IPS DF 19.7 (cell line): ENCODE results near the gene TRMU.
"Not testable (repeated sequence)": the region's sequence is repeated elsewhere in the genome, so short reads cannot be mapped to it uniquely, and the experiment has no call there.

Experiments
- DNase-seq: peaks from one replicate; pipeline ENCODE4 v3.0.0-alpha.2; 2013; ENCODE audit warnings: low read depth, low spot score

TRMU gene

DNA sequence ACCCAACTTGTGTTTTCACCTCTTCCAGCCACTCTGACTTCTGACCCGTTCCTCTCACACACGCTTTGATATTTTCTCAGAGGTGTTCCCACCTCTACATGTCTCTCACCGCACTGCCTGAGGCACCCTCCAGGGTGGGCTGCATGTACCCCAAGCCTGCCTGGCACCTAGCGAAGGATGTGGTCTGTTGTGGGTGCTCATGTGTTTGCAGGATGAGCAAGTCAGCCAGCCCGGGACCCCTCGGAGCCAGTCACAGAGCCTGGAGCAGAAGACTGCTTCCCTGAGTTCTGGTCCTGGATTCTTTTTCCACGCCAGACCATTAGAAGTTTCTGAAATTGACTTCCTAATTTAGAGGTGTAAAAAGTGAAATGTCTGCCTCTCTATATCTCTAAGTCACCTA, 35.0 kb upstream of the TRMU start:
- no peak for DNase-seq

DNA sequence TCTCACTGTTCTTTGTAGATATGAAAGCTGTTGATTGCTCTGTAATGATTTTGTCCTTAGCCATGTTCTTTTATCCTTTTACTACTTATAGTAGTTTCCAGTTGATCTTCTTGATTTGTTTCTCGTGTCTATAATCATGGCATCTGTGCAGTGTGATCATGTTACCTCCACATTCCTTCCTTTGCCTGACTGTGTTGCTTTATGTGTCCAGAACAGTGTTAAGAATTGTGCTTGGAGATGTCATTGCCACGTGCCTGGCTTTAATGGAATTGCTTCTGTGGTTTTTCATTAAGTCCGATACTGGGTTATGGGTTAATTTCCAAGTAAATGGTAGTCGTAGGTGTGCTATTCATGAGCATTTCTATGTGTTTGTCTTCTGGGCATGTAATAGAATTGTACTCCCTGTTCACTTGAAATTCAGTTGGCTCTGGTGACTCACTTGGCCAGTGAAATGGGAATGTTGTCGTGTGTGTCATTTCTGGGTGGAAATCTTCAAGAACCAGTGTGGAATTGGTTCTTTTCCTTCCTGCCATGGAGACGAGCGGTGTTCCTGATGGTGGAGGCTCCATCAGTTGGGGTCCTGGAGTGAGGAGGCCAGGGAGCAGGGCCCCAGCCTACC, 32.1 kb upstream of the TRMU start:
- DNase-seq, result no peak

DNA sequence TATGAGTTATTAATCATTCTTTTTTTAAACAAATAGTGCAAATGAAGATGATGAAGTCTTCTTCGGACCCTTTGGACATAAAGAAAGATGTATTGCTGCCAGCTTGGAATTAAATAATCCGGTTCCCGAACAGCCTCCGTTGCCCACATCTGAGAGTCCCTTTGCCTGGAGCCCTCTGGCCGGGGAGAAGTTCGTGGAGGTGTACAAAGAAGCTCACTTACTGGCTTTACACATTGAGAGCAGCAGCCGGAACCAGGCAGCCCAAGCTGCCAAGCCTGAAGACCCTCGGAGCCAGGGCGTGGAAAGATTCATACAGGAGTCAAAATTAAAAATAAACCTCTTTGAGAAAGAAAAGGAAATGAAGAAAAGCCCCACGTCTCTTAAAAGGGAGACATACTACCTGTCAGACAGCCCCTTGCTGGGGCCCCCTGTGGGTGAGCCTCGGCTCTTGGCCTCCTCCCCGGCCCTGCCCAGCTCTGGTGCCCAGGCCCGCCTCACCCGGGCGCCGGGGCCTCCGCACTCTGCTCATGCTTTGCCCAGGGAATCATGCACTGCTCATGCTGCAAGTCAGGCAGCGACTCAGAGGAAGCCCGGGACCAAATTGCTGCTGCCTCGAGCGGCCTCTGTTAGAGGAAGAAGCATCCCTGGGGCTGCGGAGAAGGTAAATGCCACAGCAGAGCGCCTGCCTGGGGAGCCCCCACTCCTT, 27.1 kb upstream of the TRMU start:
- DNase-seq, result no peak

DNA sequence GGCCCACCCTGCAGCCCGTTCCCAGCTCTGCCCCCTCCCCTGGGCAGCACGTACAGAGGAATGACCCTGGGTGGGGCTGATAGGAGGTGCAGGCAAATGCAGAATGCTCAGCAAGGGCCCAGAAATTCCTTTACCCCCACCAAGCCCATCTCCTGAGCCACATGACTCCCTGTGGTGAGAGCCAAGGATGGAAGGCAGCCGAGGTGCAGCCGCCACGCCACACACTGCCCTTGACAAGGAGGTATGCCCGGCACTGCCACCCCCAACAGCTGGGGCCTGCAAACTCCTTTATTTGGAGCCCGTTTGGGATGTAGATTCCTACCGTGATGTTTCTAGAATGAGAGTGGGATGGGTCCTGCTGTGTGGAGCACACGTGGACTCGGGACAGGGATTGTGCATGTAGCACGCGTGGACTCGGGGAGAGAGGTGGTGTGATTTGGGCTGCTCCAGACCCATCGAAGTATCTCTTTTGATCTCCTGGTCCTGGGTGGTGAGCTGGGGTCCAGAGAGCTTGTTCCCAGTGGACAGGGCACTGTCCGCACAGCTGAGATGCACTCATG, 25.9 kb upstream of the TRMU start:
- no peak for DNase-seq

DNA sequence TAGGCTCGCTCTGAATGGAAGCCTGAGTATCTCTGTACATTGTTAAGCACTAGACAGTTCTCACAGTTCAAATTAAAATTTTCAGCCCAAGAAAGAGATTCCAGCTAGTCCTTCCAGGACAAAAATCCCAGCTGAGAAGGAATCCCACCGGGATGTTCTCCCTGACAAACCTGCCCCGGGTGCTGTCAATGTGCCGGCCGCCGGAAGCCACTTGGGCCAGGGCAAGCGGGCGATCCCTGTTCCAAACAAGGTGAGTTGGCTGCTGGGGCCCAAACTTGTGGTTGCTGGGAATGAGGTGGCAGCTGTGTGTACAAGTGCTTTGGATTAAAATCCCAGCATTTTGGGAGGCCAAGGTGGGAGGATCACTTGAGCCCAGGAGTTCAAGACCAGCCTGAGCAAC, 23.5 kb upstream of the TRMU start:
- DNase-seq, result no peak

DNA sequence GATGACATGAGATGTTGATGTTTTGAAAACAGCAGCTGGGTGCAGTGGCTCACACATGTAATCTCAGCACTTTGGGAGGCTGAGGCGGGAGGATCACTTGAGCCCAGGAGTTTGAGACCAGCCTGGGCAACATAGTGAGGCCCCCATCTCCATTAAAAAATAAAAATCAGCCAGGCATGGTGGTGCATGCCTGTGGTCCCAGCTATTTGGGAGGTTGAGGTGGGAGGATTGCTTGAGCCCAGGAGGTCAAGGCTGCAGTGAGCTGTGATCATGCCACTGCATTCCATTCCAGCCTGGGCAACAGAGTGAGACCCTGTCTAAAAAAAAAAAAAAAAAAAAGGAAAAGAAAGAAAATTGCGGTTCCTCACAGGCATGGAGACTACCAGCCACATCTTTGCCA, 22.7 kb upstream of the TRMU start:
- not testable (repeated sequence) for DNase-seq

DNA sequence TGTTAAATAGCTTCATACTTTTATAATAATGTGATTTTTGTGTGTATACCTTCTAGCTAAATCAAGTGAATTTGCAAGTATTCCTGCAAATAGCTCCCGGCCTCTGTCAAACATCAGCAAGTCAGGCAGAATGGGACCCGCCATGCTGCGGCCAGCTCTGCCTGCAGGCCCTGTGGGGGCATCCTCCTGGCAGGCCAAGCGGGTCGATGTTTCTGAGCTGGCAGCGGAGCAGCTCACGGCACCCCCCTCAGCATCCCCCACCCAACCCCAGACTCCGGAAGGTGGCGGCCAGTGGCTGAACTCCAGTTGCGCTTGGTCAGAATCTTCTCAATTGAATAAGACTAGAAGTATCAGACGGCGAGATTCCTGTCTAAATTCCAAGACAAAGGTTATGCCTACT, 19.5 kb upstream of the TRMU start:
- DNase-seq, result no peak

DNA sequence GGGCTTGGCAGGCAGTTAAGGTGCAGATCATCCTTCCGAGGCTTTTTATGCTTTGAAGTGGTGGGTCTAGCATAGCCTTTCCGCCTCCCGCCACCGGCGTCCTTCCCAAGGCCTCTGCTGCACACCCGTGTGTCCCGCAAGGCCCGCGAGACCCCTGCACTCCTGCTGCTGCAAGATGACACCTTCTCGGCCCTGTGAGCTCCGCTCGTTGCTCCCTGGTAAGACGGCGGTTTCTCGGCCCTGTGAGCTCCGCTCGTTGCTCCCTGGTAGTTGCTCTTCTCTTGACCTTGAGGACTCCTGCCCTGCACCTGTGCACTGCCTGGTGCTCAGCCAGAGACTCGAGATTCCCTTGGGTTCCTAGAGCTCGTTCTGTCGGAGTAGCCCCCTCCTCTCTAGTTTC, 17.9 kb upstream of the TRMU start:
- no peak for DNase-seq

DNA sequence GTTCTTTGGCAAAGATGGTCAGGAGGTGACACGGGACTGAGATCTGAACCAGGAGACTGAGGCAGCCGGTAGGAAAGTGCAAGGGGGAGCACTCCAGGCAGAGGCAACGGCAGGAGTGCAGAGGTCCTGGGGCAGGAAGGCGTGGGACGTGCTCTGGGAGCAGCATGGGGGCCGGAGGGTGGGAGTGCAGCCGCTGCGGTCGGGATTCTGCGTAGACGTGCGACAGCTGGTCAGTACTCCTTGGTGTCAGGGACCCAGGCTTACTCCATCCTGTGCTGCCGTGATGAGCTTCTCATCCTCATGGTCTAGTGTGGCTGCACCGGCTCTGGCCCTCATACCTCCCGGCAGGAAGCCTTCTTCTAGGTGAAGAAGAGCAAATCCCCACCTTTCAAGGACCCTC, 16.9 kb upstream of the TRMU start:
- DNase-seq, result no peak

DNA sequence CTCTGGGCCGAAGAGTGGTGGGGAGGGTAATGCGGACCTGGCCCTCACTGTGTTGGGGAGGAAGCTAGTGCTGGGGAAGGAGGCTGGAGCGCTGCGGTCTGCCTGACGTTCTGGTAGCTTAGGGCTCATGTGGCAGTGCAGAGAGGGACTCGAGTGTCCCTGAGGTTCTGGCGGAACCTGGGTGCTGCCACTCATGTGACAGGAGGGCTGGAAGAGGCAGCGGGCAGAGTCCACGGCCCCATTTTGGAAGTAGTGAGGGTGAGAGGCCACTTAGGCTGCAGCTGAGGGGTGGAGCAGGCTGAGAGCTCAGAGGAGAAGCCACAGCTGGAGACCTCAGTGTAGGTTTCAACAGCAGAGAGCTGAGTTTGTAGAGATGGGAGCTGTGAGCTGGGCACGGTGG, 16.2 kb upstream of the TRMU start:
- DNase-seq, result no peak

DNA sequence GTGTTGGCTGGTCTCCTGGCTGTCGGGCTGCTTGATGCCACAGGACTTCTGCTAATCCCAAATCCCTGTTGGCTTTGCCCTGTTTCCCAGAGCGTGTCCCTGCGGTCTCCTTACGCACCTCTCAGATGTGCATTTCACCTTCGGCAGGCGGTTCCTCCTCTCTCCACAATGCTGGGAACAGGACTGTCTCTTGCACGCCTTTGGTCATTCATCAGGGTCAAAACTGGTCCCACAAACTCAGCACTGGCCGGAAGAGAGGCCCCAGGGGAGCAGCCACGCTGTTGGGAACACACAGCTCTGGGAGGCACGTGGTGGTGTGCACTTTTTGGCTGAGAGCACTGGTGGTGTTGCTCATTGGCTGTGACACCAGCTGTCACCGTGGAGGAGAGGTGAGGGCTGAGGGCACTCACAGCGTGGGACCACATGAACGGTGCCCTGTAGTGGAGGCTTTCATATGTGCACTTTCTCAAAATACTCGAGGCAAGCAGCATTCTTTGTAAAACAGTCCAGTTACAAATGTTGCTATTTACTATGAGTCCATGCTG, 15.3 kb upstream of the TRMU start:
- DNase-seq, result no peak

DNA sequence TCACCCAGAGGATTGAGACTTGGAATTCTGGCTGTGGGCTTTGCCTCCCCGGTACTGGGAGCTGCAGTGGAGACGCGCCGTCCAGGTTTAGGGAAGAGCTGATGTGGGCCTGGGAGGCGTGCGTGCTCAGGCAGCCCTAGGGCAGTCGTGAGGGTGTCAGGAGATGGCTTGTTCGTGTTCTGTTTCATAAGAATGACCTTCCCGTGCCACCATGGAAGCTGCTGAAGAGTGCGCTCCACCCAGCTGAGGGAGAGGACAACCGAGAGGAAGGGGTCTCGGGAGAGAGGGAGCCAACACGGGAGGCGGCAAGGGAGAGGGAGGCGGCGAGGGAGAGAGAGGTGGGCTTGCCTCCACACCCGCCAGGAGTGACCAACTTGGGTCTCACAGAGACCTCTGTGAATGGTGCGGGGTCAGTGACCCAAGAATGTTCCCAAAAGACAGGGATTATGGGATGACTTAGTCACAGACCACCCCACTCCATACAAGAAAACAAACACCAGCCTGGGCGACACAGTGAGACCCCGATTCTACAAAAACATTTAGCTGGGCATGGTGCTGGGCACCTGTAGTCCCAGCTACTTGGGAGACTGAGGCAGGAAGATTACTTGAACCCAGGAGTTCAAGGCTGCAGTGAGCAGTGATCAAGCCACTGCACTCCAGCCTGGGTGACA, 14.7 kb upstream of the TRMU start:
- DNase-seq, result no peak

DNA sequence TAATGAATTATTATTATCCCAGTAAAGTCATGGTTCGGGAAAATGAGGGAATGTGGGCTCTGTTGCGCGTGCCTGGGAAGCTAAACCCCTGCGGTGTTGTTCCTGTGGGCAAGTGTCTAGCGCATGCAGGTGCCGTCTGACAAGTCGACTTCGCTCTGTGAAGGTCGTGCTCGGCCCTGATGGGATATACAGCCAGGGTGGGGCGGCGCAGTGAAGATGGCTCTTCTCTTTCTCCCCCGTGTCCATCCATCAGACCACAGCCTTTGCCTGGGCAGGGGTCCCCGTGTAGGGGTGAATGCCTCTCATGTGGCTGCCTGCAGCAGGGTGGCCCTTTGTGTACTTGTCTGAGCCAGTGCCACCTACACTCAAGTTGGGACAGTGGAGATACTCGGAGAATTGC, 12.8 kb upstream of the TRMU start:
- no peak for DNase-seq

DNA sequence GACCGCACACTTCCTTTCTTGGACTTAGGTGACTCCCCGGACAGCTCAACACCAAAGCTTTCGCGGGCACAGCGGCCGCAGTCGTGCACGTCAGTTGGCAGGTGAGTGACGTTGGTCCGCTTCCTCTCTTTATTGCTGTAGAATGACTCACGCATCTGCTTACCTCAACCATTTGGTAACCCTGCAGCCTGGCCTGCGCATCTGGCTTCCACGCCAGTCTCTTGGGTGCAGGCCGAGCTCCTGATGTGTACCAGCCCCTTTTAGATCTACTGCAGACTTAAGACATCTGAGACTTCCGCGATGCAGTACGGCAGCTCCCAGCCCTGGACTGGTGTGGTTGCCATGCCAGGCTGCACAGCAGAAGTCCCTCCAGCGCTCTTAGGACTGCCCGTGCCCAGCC, 12.4 kb upstream of the TRMU start:
- no peak for DNase-seq

DNA sequence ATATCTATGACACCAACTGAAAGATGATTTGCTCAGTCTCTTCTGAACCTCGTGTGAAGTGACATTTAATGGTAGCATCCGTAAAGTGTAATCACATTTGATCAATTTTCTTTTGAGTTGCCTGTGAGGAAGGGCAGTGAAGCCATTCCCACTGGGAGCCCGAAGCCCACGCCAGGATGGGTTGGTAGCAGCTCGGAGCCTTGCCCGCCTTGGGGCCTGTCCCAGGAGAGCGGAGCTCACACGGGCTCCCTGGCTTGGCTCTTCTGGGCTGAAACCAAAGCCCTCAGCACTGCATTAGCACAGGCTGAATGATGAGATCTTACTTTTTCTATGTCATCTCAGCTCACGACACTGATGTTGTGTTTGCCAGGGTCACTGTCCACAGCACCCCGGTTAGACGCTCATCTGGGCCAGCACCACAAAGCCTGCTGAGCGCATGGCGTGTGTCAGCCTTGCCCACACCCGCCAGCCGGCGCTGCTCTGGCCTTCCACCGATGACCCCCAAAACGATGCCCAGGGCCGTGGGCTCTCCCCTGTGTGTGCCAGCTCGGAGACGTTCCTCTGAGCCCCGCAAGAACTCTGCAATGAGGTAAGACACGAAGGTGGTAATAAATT, 9.3 kb upstream of the TRMU start:
- no peak for DNase-seq

DNA sequence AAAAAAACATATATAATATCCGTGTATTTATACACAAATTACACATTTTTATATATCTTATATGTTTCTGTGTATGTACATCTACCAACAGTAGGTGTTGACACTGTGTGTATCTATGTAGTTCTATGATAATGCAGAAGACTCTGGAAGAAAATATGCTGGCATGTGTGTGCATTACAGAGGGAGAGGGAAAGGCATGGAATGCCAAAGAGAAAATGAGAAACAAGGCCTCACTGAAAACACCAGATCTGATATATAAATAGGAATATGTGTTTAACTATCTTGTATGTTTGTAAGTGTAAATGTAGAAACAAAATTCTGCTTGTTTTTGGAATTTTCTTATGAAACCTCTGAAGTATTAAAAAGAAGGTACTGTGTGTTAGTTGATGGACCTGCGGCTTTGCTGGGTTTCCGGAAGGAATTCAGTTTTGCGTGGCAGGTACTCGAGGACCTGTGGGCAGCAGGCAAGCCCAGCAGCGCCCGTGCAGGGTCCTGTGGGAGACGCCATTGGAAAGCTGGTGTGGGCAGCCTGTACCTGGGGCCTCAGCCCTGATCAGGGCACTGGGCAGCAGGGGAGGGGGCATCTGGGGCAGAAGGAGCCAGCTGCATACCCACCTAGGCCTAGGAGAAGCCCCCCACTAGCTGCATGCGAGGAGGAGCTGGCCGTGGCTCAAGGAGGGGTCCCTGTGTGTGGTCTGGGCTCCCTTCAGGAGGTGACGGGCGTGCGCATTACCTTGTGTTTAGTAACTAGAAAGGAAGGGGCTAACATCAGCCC, 7.6 kb upstream of the TRMU start:
- DNase-seq, result no peak

DNA sequence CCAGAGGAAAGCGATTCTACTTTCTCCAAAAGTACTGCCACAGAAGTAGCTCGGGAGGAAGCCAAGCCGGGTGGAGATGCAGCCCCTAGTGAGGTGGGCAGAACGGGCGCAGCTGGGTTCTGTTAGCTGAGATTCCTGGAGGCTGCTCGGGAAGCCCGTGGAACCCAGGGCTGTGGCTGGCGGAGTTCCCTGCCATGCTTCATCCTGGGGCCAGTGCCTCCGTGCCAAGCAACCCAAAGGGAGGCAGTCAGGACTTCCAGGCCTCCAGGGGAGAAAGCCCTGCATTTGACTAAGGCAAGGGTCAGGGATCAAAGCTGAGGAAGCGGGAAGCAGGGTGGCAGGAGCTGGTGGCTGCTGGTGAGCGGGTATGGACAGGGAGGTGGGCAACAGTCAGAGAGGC, 6.7 kb upstream of the TRMU start:
- no peak for DNase-seq

DNA sequence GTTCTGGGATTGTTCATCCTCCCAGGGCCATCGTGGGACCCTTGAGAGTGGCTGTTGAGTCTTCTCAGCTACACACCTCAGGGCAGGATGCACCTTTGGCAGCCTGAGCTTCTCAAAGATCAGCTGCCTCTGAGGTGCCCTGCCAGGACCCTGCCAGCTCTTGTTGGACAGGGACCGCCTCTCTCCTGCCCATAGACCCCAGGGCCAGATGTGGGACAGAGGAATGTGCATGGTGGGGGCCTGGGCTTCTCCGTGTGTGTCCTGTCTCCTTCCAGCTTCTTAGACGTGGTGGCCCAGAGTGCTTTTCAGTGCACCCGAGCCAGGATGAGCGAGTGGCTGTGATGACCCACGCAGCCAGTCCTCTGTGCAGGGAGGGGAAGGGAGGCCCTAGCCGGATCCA, 5.9 kb upstream of the TRMU start:
- DNase-seq, result no peak

DNA sequence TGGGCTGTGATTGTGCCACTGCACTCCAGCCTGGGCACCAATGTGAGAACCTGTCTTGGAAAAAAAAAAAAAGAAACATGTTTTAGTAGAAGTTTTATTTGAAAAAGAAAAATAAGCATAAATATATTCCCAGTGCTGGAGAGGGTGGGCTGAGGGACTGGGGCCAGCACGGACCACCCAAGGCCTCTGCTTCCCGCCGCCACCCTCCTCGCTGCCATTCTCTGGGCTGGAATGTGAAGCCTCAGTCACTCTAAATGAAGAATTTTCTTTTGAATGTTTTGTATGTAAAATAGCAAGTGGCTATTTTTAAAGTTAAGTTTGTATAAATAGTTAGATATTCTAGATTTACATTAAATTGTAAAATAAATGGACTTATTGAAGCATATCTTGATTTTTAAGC, 5.1 kb upstream of the TRMU start:
- no peak for DNase-seq

DNA sequence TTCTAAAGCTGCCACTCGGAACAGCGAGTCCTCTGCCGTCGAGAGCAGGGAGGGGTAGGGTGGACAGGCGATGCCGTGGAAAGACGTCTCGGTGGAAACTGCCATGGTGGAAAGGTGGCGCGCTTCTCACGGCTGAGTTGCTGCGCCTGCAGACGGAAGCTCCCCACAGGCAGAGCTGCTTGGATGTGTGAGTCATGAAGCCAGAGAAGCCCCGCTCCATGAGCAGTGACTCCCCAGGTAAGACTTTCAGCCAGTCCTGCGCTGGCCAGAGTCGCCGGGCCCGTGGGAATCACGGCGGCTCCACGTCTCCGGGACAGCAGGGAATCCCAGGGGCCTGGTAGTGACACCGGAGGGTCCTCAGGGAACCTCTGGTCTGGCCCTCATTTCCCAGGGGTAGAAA, 4.0 kb upstream of the TRMU start:
- DNase-seq, result no peak
